Keratinocyte (primary cell): Measurements from ENCODE around the gene PCGF2. TPM values are rescaled to one million over a fixed set of nuclear protein-coding genes. Genes with fewer than 3 reads are reported as not detected.

ENCODE experiments used
- DNase-seq: peaks from one replicate; pipeline ENCODE4 v3.0.0-alpha.2; 2011; ENCODE audit warnings: low read depth, missing footprints, low spot score
- FAIRE-seq: peaks from 2 replicates; lab custom pipeline; 2011; peaks lifted over from hg19 to GRCh38; lab: Jason Lieb, UNC
- H2AFZ ChIP-seq: 2 replicates; pipeline ENCODE4 v1.6.0; 2012; ENCODE audit warnings: low read length, control low read depth, inconsistent platforms; ENCODE audit not compliant: control insufficient read depth
- H3K27ac ChIP-seq: 2 replicates; pipeline ENCODE4 v1.5.1; 2011; ENCODE audit warnings: low read length; ENCODE audit not compliant: control insufficient read depth, insufficient read depth
- H3K27me3 ChIP-seq: 3 replicates; pipeline ENCODE4 v1.6.0; 2011; ENCODE audit warnings: low read length; ENCODE audit not compliant: control insufficient read depth, insufficient read depth; ENCODE audit errors: extremely low read depth
- H3K36me3 ChIP-seq, 2 experiments: 2 replicates in 1 of 2; 3 replicates in 1 of 2; pipeline ENCODE4 v1.5.1; 2011; ENCODE audit warnings: low read length in 2 of 2, mild to moderate bottlenecking in 1 of 2; ENCODE audit not compliant: control insufficient read depth in 2 of 2, insufficient read depth in 2 of 2; ENCODE audit errors: extremely low read depth in 1 of 2
- H3K4me1 ChIP-seq: 3 replicates; pipeline ENCODE4 v1.5.1; 2011; ENCODE audit warnings: low read length; ENCODE audit not compliant: control insufficient read depth, insufficient read depth; ENCODE audit errors: extremely low read depth
- H3K4me2 ChIP-seq: 3 replicates; pipeline ENCODE4 v1.6.0; 2011; ENCODE audit warnings: low read depth, low read length; ENCODE audit not compliant: control insufficient read depth, insufficient read depth; ENCODE audit errors: extremely low read depth
- H3K4me3 ChIP-seq, 3 experiments: fragments of 200-600 bp in 1 of 3; sonication (generic) in 1 of 3; 2 replicates in 2 of 3; 3 replicates in 1 of 3; pipeline ENCODE4 v1.5.1; 2011 to 2016; ENCODE audit warnings: low read length in 3 of 3, mild to moderate bottlenecking in 3 of 3, control low read depth in 2 of 3, inconsistent platforms in 1 of 3, low read depth in 1 of 3, mixed read lengths in 1 of 3, mixed run types in 1 of 3, moderate library complexity in 1 of 3; ENCODE audit not compliant: control insufficient read depth in 2 of 3, insufficient read depth in 2 of 3; ENCODE audit errors: extremely low read depth in 1 of 3
- H3K79me2 ChIP-seq: 2 replicates; pipeline ENCODE4 v1.6.0; 2012; ENCODE audit warnings: low read length; ENCODE audit not compliant: control insufficient read depth, insufficient read depth
- H3K9ac ChIP-seq: 3 replicates; pipeline ENCODE4 v1.6.0; 2011; ENCODE audit warnings: low read length; ENCODE audit not compliant: control insufficient read depth, insufficient read depth; ENCODE audit errors: extremely low read depth
- H3K9me1 ChIP-seq: 3 replicates; pipeline ENCODE4 v1.6.0; 2011; ENCODE audit warnings: low read length; ENCODE audit not compliant: control insufficient read depth, insufficient read depth; ENCODE audit errors: extremely low read depth
- H3K9me3 ChIP-seq: 2 replicates; pipeline ENCODE4 v1.5.1; 2012; ENCODE audit warnings: low read depth, low read length; ENCODE audit not compliant: control insufficient read depth
- H4K20me1 ChIP-seq: 3 replicates; pipeline ENCODE4 v1.6.0; 2011; ENCODE audit warnings: low read length; ENCODE audit not compliant: control insufficient read depth, insufficient read depth; ENCODE audit errors: extremely low read depth
- EZH2 ChIP-seq: IDR thresholded peaks from one replicate; pipeline ENCODE4 v1.6.1; 2012; ENCODE audit warnings: inconsistent platforms, mild to moderate bottlenecking, low read length, moderate library complexity
- dilution Hi-C: fragments of 300-500 bp; cut with MboI; formaldehyde crosslinking; loops from one replicate; pipeline ENCODE4 v1.7.0; 2020; ENCODE audit warnings: low sequenced_read_pairs; ENCODE audit not compliant: extremely low pct_ligation_motif_present
- polyA plus RNA-seq, 5 experiments: library from polyadenylated mRNA; depleted of rRNA in 3 of 5; stranded (reverse) in 3 of 5; stranded (forward) in 1 of 5; unstranded in 1 of 5; fragments of >200 nt; gene quantifications; 1 replicate in 1 of 5; 2 replicates in 3 of 5; 3 replicates in 1 of 5; pipeline versions ENCODE4 v1.2.1 to v1.2.3, GENCODE V29; 2011 to 2012; ENCODE audit warnings: missing spikeins in 2 of 5, low read depth in 1 of 5, low replicate concordance in 1 of 5
- TF ChIP-seq, protein P1 (sequence below), 3 experiments: IDR thresholded peaks in 1 of 3; conservative IDR thresholded peaks in 1 of 3; optimal IDR thresholded peaks in 1 of 3; 2 replicates in 2 of 3; 3 replicates in 1 of 3; pipeline versions ENCODE3 to v1.5.1; 2011; ENCODE audit warnings: low read length in 3 of 3, mild to moderate bottlenecking in 3 of 3, moderate library complexity in 2 of 3, control low read depth in 1 of 3, inconsistent platforms in 1 of 3; ENCODE audit not compliant: insufficient read depth in 2 of 3; ENCODE audit errors: extremely low read depth in 1 of 3

Gene PCGF2
- polyA plus RNA-seq, 1 donor (not counting 4 experiments of a cell fraction or from before 2014, with no cell fraction given): 4.1 TPM

- TF ChIP-seq, protein P1, sequence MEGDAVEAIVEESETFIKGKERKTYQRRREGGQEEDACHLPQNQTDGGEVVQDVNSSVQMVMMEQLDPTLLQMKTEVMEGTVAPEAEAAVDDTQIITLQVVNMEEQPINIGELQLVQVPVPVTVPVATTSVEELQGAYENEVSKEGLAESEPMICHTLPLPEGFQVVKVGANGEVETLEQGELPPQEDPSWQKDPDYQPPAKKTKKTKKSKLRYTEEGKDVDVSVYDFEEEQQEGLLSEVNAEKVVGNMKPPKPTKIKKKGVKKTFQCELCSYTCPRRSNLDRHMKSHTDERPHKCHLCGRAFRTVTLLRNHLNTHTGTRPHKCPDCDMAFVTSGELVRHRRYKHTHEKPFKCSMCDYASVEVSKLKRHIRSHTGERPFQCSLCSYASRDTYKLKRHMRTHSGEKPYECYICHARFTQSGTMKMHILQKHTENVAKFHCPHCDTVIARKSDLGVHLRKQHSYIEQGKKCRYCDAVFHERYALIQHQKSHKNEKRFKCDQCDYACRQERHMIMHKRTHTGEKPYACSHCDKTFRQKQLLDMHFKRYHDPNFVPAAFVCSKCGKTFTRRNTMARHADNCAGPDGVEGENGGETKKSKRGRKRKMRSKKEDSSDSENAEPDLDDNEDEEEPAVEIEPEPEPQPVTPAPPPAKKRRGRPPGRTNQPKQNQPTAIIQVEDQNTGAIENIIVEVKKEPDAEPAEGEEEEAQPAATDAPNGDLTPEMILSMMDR (optimal IDR thresholded peaks at IDR 0.05 in 1 of 3, IDR thresholded peaks at IDR 0.05 in 1 of 3, conservative IDR thresholded peaks at IDR 0.05 in 1 of 3; ENCODE audit: extremely low read depth in 1 of 3, insufficient read depth in 2 of 3, low read length in 3 of 3): no peak
- TF ChIP-seq EZH2: no peak
- Histone ChIP-seq H3K36me3 (peaks cover 0 to 7% of the 10 kb centered on the region in 2 experiments), H3K27me3 (no peaks in the 10 kb centered on the region), H4K20me1 (no peaks in the 10 kb centered on the region), H3K27ac (no peak overlapping the region), H3K9me3 (no peaks in the 10 kb centered on the region), H3K79me2 (no peaks in the 10 kb centered on the region), H3K4me2 (peak overlapping the region; percentile 91), H3K9me1 (no peaks in the 10 kb centered on the region), H3K9ac (peak overlapping the region; percentile 76), H3K4me3 (peak overlapping the region; percentile 63 to 88 (median 84)), H2AFZ (no peak overlapping the region), H3K4me1 (peaks cover 32% of the 10 kb centered on the region)
- FAIRE-seq (no peak), DNase-seq (no peak)
- dilution Hi-C loops: no loop called here
These were observed 42.7 kb downstream of the PCGF2 start for GRCh38 chr17:38705523-38705802.

DNA sequence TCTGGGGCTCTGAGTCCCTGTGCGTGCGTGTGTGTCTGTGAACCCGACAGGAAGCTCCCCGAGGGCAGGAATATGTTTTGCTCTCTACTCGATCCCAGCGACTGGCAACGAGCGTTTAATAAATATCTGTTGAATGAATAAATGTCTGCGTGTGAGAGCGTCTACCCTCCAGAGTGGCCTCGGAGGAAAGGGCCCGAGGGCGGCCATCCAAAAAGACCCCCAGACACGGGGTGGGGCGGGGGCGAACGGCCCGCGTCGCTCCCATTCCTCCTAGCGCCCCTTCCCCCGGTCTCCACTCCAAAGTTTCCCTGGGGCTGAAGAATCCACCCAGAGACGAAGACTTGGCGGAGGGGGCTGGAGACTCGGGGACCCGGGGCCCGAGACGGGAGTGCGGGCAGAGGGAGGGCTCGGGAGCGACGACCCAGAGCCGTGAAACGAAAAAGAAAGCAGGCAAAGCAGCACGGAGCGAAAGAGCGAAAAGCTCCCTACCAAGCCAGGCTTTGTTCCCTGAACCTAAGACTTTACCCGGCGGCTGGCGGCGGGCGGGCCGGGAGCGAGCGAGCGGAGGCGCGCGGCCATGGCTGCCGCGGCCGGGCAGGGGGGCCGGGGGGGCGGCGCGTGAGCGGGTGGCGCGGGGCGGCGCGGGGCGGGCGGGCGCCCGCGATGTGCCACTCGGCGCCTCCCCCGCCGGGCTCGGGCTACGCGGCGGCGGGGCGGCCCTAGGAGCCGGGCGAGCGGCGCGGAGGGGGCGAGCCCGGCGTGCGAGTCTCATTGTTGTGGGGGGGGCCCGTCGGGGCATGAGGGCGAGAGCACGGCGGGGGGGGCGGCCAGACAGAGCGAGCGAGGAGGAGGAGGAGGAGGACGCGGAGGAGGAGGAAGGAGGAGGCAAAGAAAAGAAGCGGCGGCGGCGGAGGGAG, 43.3 kb downstream of the PCGF2 start, which contains the start of gene MLLT6:
Gene MLLT6, plus strand, starts transcription at position 668 of the 917 bp plus-strand sequence. CDS start 360 bp downstream, outside the sequence.
- TF ChIP-seq EZH2: no peak
- TF ChIP-seq, protein P1 (optimal IDR thresholded peaks at IDR 0.05 in 1 of 3, IDR thresholded peaks at IDR 0.05 in 1 of 3, conservative IDR thresholded peaks at IDR 0.05 in 1 of 3; ENCODE audit: extremely low read depth in 1 of 3, insufficient read depth in 2 of 3, low read length in 3 of 3): no peak
- dilution Hi-C loops: no loop called here
- peaks cover 32% of the 10 kb centered on the region for H3K4me1 ChIP-seq

More for the DNA sequence above, 43.3 kb downstream of the PCGF2 start, which contains the start of gene MLLT6:
- peak within 1 kb of the TSS; percentile 72 for H3K27ac ChIP-seq
- DNase-seq (no peak), FAIRE-seq (no peak)
- H3K9ac ChIP-seq: peak within 1 kb of the TSS; percentile 85
- H3K9me3 ChIP-seq: no peaks in the 10 kb centered on the region
- H3K36me3 ChIP-seq: peaks cover 0 to 4% of the 10 kb centered on the region in 2 experiments
- no peaks in the 10 kb centered on the region for H3K9me1 ChIP-seq
- H2AFZ ChIP-seq: peak within 1 kb of the TSS; percentile 73
- H3K79me2 ChIP-seq: no peaks in the 10 kb centered on the region
- H3K4me3 ChIP-seq: peak within 1 kb of the TSS; percentile 63 to 88 (median 84)
- H4K20me1 ChIP-seq: no peaks in the 10 kb centered on the region
- H3K4me2 ChIP-seq: peak within 1 kb of the TSS; percentile 96
- H3K27me3 ChIP-seq: no peaks in the 10 kb centered on the region
